ENCODE measurements around the gene GPC6. TPM values are rescaled to one million over a fixed set of nuclear protein-coding genes. Genes with fewer than 3 reads are reported as not detected.

The GPC6 gene
- total and polyA plus RNA-seq, 9 of the 15 experiments (the other 6 are each of a cell fraction or from before 2014, with no cell fraction given): under 0.01 to 0.20 (median 0.01) TPM; not detected in 4

DNA sequence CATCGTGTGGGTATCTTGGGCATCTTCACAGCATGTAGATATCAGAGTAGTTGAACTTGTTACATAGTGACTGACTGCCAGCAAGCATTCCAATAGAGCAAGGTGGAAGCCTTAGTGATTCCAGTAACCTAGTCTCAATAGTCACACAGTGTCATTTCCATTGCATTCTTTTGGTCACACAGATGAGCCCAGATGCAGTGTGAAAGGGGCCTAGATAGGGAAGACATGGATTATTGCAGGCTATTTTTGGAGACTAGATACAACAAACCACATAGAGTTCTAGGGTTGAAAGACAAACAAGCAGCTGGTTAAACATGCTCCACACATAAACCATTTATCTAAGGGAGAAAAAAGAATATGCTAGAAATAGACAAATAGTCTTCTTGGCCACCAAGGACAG, 699.4 kb downstream of the GPC6 start (continued):
- TF ChIP-seq, protein P1, sequence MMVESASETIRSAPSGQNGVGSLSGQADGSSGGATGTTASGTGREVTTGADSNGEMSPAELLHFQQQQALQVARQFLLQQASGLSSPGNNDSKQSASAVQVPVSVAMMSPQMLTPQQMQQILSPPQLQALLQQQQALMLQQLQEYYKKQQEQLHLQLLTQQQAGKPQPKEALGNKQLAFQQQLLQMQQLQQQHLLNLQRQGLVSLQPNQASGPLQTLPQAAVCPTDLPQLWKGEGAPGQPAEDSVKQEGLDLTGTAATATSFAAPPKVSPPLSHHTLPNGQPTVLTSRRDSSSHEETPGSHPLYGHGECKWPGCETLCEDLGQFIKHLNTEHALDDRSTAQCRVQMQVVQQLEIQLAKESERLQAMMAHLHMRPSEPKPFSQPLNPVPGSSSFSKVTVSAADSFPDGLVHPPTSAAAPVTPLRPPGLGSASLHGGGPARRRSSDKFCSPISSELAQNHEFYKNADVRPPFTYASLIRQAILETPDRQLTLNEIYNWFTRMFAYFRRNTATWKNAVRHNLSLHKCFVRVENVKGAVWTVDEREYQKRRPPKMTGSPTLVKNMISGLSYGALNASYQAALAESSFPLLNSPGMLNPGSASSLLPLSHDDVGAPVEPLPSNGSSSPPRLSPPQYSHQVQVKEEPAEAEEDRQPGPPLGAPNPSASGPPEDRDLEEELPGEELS (CRISPR knock-in tag; IDR thresholded peaks at IDR 0.05; ENCODE audit: borderline replicate concordance): no peak
- TF ChIP-seq MTF1 (CRISPR knock-in tag; IDR thresholded peaks at IDR 0.05; ENCODE audit: borderline replicate concordance) (no peak), RBM39 (optimal IDR thresholded peaks at IDR 0.05; ENCODE audit: low read depth, low read length) (no peak), ZNF212 (CRISPR knock-in tag; IDR thresholded peaks at IDR 0.05) (no peak), HMG20B (CRISPR knock-in tag; IDR thresholded peaks at IDR 0.05) (no peak)
- TF ChIP-seq, protein P2, sequence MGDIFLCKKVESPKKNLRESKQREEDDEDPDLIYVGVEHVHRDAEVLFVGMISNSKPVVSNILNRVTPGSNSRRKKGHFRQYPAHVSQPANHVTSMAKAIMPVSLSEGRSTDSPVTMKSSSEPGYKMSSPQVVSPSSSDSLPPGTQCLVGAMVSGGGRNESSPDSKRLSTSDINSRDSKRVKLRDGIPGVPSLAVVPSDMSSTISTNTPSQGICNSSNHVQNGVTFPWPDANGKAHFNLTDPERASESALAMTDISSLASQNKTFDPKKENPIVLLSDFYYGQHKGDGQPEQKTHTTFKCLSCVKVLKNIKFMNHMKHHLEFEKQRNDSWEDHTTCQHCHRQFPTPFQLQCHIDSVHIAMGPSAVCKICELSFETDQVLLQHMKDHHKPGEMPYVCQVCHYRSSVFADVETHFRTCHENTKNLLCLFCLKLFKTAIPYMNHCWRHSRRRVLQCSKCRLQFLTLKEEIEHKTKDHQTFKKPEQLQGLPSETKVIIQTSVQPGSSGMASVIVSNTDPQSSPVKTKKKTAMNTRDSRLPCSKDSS (IDR thresholded peaks at IDR 0.05; ENCODE audit: low read depth, partially characterized antibody): no peak
- TF ChIP-seq, protein P3, sequence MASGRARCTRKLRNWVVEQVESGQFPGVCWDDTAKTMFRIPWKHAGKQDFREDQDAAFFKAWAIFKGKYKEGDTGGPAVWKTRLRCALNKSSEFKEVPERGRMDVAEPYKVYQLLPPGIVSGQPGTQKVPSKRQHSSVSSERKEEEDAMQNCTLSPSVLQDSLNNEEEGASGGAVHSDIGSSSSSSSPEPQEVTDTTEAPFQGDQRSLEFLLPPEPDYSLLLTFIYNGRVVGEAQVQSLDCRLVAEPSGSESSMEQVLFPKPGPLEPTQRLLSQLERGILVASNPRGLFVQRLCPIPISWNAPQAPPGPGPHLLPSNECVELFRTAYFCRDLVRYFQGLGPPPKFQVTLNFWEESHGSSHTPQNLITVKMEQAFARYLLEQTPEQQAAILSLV (tag; IDR thresholded peaks at IDR 0.05): no peak
